Activated naive CD8-positive, alpha-beta T cell treated with anti-CD3 and anti-CD28 coated beads, Interleukin-2, amount 50 U/mL, for 24 hours (primary cell): ENCODE data around the gene CACNA1F.
"Not testable (repeated sequence)": the region's sequence is repeated elsewhere in the genome, so short reads cannot be mapped to it uniquely, and the experiment has no call there.

Experiments
- ATAC-seq: fragments of 150-1000 bp; cut with Tn5 transposase; one replicate; pipeline ENCODE4 v1.10.0; 2021
- DNase-seq: peaks from one replicate; pipeline ENCODE4 v3.0.0; 2021
- H3K27ac Mint-ChIP-seq: one replicate; pipeline ENCODE4 v1.8.0; 2021; ENCODE audit warnings: mild to moderate bottlenecking, mixed read lengths
- H3K27me3 Mint-ChIP-seq: one replicate; pipeline ENCODE4 v1.8.0; 2021; ENCODE audit warnings: mixed read lengths
- H3K36me3 Mint-ChIP-seq: one replicate; pipeline ENCODE4 v1.8.0; 2021; ENCODE audit warnings: low read depth, mixed read lengths
- H3K4me1 Mint-ChIP-seq: one replicate; pipeline ENCODE4 v1.8.0; 2021; ENCODE audit warnings: mixed read lengths
- H3K4me3 Mint-ChIP-seq: one replicate; pipeline ENCODE4 v1.8.0; 2021; ENCODE audit warnings: mild to moderate bottlenecking, moderate library complexity, mixed read lengths
- H3K9me3 Mint-ChIP-seq: one replicate; pipeline ENCODE4 v1.8.0; 2021; ENCODE audit warnings: mixed read lengths

The CACNA1F gene

DNA sequence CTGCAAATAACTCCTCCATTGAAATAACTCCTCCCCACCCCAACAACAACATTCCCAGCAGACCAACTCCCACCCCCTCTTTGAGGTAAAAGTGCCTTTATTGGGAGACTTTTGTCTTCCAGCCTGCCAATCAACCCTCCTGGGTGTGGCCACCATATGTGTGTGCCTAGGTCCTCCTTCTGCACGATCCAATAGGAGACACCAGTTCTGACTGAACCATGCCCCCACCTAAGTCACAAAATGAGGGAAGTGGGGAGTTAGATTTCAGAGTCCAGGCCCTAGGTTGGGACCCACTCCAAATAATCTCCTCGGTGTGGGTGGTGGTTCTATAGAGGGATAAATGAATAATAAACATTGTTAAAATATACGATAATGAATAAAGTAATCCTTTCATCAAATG, 58.4 kb downstream of the CACNA1F start:
- DNase-seq = no peak
- ATAC-seq = no peak
- H3K9me3 Mint-ChIP-seq = no peaks in the 10 kb centered on the region
- H3K27me3 Mint-ChIP-seq = no peaks in the 10 kb centered on the region
- no peak overlapping the region for H3K27ac Mint-ChIP-seq
- peaks cover 27% of the 10 kb centered on the region for H3K4me1 Mint-ChIP-seq
- H3K36me3 Mint-ChIP-seq = peaks cover 24% of the 10 kb centered on the region
- peak overlapping the region; percentile 40 for H3K4me3 Mint-ChIP-seq

DNA sequence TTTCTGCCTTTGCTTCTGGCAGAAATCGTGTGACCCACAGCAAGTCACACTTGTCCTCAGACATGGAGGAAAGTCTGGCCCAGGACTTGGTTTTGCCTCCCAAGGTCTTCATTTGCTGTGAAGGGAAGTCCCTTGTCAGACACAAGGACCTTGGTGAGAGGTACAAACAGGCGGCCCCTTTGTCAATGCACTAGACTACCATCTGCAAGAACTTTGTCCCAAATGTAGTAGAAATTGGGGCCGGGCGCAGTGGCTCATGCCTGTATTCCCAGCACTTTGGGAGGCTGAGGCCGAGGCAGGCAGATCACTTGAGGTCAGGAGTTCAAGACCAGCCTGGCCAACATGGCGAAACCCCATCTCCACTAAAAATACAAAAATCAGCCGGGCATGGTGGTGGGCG, 59.6 kb downstream of the CACNA1F start:
- DNase-seq, ATAC-seq, H3K9me3 Mint-ChIP-seq, H3K27me3 Mint-ChIP-seq: not testable (repeated sequence)
- peak overlapping the region; percentile 76 for H3K27ac Mint-ChIP-seq
- peaks cover 20% of the 10 kb centered on the region for H3K36me3 Mint-ChIP-seq
- peaks cover 32% of the 10 kb centered on the region for H3K4me1 Mint-ChIP-seq
- H3K4me3 Mint-ChIP-seq = peak overlapping the region; percentile 88

DNA sequence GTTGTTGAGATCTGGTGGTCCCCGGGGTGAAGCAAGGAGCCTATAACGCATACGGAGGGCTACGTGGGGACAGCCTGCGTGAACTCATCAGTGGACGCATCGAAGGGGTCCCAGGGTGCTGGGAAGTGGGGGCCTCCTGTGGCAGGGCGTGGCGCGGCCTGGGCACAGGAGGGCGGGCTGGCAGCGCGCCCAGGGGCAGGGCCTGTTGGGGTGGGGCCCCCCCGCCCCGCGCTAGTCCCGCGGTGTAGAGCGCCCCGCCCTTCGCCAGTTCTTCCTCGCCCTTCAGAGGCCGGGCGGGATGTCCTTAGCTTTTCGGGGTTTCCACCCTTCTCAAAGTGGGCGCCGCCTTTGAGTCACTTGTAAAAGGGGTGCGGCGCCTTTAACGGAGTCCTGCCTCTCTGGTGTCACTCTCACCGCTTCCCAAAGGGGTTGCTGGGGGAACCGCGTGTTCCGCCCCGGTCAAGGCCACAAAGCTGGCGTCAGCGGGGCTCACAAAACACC, 60.8 kb downstream of the CACNA1F start:
- Mint-ChIP-seq H3K4me3 (peak overlapping the region; percentile 88), H3K4me1 (peaks cover 43% of the 10 kb centered on the region), H3K9me3 (no peaks in the 10 kb centered on the region), H3K27me3 (no peaks in the 10 kb centered on the region), H3K36me3 (peaks cover 20% of the 10 kb centered on the region), H3K27ac (peak overlapping the region; percentile 89)
- DNase-seq (peak; percentile 79), ATAC-seq (peak; percentile 79)

DNA sequence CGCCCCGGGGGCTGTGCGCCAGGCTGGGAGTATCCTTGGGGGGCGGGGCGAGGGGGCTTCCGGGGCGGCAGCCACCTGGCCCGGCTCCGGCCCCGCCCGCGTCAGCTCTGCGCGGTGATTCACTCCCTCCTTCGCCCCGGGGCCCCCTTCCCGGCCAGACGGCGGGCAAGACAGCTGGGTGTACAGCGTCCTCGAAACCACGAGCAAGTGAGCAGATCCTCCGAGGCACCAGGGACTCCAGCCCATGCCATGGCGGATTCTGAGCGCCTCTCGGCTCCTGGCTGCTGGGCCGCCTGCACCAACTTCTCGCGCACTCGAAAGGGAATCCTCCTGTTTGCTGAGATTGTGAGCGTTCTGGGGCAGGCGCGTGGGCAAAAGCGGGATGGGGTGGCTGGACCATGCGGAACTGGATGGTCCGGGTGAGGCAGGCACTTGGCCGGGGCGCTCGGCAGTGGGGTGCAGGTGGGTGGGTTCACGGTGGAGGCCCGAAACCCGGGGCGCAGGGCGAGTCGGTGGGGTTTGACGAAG, 61.3 kb downstream of the CACNA1F start, which contains the start of gene PLP2:
Gene PLP2 (plus strand): TSS at position 147 of the 528 bp plus-strand sequence. CDS start 103 bp downstream, at position 250.
- no peaks in the 10 kb centered on the region for H3K9me3 Mint-ChIP-seq
- DNase-seq = peak; percentile 79
- peaks cover 48% of the 10 kb centered on the region for H3K4me1 Mint-ChIP-seq
- peak; percentile 70 for ATAC-seq
- H3K27me3 Mint-ChIP-seq = no peaks in the 10 kb centered on the region
- peak within 1 kb of the TSS; percentile 89 for H3K27ac Mint-ChIP-seq
- H3K36me3 Mint-ChIP-seq = peaks cover 20% of the 10 kb centered on the region
- H3K4me3 Mint-ChIP-seq = peak within 1 kb of the TSS; percentile 88

DNA sequence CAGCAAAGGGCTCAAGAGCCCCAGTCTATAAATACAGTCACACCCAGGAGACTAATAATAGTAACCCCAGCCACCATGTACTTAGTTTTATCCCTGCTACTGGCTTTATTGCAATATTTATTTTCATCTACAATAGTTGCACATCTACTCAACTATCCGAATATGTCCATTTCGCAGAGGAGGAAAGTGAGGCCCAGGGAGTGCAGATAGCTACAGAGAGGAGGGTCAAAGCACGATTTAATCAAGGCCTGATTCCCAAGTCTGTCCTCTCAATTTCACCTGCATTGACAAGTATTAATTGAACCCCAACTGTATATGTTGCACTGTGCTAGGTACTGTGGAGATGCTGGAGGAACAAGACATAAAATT, 65.4 kb downstream of the CACNA1F start:
- H3K9me3 Mint-ChIP-seq = no peaks in the 10 kb centered on the region
- H3K4me3 Mint-ChIP-seq = peak overlapping the region; percentile 84
- no peaks in the 10 kb centered on the region for H3K27me3 Mint-ChIP-seq
- no peak for ATAC-seq
- peak overlapping the region; percentile 93 for H3K27ac Mint-ChIP-seq
- peaks cover 43% of the 10 kb centered on the region for H3K4me1 Mint-ChIP-seq
- DNase-seq = no peak
- peaks cover 2% of the 10 kb centered on the region for H3K36me3 Mint-ChIP-seq

DNA sequence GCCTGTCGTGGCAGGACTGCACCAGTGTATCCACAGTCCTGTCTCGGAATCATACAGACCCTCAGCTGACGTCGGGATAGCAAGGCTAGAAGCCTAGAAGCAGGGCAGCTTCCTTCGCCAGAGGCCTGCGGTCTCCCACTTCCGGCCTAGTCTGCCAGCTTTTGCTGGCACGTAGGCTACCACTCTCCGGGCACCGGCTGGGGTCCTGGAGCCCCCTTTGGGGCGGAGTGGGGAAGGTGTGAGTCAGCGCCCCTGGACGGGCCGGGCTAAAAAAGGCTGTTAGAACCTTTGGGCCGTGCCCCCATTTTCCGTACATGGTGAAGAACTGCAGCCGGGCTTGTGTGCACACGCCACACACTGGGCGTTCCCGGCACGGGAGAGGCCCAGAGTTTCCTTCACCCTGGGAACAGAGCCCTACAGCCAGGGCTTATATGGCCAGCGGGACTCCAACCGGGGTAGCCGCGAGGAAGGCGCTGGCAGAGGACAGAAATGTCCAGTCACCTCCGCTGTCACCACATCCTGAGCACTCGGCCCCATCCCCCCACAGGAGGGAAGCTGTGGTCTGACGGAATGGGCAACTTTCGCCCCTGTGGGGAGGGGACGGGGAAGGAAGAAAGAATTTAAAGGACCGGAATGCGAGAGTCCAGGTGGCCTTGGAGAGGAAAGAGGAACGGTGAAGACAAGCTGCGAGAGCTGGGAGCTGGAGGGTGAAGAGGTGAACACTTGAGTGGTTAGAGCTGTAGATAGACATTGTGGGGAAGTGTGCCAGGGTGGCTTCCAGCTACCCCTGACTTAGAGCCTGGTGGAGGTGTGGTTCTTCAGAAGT, 66.0 kb downstream of the CACNA1F start:
- Mint-ChIP-seq H3K27ac (peak overlapping the region; percentile 93), H3K4me3 (peak overlapping the region; percentile 84), H3K4me1 (peaks cover 41% of the 10 kb centered on the region), H3K27me3 (no peaks in the 10 kb centered on the region), H3K36me3 (no peaks in the 10 kb centered on the region), H3K9me3 (no peaks in the 10 kb centered on the region)
- peak; percentile 74 for DNase-seq
- ATAC-seq = peak; percentile 57

DNA sequence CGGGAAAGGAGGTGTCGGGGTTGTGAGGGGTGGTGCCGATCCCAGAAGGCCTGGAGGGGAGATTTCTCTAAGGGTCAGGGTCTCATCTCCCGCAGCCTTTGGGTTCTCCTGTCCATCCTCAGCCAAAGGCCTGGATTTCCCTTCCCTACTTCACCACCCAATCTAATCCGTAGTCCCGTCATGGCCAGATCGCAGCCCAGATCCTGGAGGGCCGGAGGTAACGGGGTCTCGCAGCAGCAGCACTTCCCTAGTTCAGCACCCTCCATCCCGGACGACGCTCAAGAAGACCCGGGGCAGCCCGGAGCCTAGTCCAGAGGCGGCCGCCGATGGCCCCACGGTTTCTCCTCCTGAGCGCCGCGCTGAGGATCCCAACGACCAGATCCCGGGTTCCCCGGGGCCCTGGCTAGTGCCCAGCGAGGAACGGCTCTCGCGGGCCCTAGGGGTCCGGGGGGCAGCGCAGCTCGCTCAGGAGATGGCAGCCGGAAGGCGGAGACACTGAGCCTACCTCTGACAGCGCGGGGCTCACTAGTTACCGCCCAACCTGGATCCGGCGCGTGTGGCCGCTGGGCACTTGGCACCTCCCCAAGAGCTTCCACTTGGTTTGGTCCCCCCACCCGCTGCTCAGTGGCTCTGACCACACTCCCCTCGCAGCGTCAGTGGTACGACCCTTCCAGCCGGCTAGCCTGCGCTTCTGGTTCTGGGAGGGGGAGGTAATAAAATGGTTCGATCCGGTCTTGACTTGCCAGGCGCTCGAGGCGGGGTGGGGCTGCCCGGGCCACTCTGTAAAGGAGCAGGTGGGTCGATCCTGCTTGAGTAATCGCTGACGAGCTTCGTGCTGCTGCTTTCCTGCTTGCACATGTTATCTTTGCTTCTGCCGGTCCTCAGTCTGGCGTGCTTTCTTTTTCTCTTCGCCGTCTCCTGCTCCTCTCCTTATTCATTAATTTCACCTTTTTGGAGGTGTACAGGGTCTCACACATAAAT, 66.9 kb downstream of the CACNA1F start:
- Mint-ChIP-seq H3K36me3 (no peaks in the 10 kb centered on the region), H3K27ac (peak overlapping the region; percentile 93), H3K4me3 (peak overlapping the region; percentile 84), H3K4me1 (peaks cover 39% of the 10 kb centered on the region), H3K27me3 (no peaks in the 10 kb centered on the region), H3K9me3 (no peaks in the 10 kb centered on the region)
- peak; percentile 58 for ATAC-seq
- DNase-seq = peak; percentile 72

DNA sequence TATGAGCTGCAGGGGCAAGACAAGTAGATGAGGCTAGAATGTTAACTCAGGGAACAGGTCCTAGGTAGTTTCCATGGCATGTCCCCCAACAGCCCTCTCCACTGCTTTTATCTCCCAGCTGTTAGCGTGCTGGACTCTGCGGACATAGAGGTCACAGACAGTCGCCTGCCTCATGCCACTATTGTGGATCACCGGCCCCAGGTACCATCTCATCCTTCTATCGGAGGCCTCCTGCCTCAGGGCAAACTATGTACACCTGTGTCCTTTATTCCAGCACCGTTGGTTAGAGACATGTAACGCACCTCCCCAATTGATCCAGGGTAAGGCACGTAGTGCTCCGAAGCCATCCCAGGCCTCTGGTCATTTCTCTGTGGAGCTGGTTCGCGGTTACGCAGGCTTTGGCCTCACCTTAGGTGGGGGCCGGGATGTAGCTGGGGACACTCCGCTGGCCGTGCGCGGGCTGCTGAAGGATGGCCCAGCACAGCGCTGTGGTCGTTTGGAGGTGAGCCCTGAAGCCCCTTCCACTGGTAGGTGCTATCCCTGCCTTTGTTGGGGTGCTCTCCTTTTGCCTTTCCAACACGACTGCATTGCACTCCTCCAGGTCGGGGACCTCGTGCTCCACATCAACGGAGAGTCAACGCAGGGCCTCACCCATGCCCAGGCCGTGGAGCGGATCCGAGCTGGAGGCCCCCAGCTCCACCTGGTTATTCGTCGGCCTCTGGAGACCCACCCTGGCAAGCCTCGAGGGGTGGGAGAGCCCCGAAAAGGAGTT, 68.4 kb downstream of the CACNA1F start:
- Mint-ChIP-seq H3K4me1 (peaks cover 39% of the 10 kb centered on the region), H3K27me3 (no peaks in the 10 kb centered on the region), H3K4me3 (peak overlapping the region; percentile 74), H3K9me3 (no peaks in the 10 kb centered on the region), H3K36me3 (no peaks in the 10 kb centered on the region), H3K27ac (peak overlapping the region; percentile 90)
- no peak for ATAC-seq
- no peak for DNase-seq

DNA sequence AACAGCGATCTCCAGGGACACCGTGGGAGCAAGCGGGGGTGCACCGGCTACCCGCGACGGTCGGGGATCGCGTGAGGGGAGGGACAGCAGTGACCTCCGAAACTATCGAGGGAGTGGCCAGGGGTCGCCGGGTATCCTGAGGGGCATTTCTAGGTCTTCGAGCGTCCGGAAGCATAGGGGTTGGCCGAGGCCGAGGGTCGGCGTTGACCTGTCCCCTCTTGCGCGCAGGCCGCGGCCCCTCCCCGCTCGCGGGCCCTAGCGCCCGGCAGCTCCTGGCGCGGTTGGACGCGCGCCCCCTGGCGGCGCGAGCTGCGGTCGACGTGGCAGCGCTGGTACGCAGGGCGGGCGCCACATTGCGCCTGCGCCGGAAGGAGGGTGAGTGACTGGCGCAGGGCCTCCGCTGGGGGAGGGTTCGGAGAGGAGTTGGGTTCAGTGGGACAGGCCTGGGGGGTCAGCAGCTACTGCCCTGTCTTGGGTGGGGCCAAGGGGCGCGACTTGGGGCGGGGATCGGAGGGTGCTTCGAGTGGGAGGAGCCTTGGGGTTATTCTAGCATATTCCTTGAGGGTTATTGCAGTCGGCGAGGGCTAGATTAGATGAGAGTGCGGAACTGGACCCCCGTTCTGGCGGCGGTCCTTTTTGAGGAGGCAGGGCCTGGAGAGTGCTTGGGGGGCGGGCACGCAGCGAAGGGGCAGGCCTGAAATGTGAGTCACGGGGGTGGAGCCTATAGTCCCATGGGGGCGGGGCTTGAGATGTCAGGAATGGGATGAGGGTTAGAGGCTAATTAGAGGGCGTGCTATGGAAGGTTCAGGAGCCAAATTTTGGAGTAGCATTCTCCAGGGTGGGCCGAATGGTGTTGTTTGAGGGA, 69.4 kb downstream of the CACNA1F start:
- Mint-ChIP-seq H3K27ac (peak overlapping the region; percentile 90), H3K9me3 (no peaks in the 10 kb centered on the region), H3K4me3 (peak overlapping the region; percentile 74), H3K4me1 (peaks cover 34% of the 10 kb centered on the region), H3K36me3 (no peaks in the 10 kb centered on the region), H3K27me3 (no peaks in the 10 kb centered on the region)
- ATAC-seq (peak; percentile 53), DNase-seq (peak; percentile 79)

DNA sequence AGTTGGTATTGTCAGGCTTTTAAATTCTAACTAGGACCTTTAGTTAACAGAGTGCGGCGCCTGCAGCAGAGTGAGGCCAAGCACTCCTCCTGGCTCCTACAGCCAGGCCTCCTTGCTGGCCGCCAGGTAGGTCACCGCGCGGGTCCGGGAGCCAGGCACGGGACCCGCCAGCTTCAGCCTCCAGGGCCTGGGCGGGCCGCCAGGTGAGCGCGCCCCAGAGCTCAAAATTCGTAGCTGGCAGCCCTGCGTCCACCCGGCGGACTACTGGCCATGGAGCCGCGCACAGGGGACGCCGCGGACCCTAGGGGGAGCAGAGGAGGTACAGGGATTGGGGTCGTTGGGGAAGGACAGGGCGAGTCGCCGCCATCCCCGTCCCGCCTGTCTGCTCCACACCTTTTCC, 70.5 kb downstream of the CACNA1F start, which contains the start of gene MAGIX:
Gene MAGIX (plus strand): TSS at position 139 of the 400 bp plus-strand sequence. CDS start 132 bp downstream, at position 271.
- DNase-seq (no peak), ATAC-seq (no peak)
- Mint-ChIP-seq H3K27ac (peak within 1 kb of the TSS; percentile 69), H3K27me3 (no peaks in the 10 kb centered on the region), H3K4me3 (peak within 1 kb of the TSS; percentile 74), H3K4me1 (peaks cover 25% of the 10 kb centered on the region), H3K36me3 (no peaks in the 10 kb centered on the region), H3K9me3 (no peaks in the 10 kb centered on the region)

DNA sequence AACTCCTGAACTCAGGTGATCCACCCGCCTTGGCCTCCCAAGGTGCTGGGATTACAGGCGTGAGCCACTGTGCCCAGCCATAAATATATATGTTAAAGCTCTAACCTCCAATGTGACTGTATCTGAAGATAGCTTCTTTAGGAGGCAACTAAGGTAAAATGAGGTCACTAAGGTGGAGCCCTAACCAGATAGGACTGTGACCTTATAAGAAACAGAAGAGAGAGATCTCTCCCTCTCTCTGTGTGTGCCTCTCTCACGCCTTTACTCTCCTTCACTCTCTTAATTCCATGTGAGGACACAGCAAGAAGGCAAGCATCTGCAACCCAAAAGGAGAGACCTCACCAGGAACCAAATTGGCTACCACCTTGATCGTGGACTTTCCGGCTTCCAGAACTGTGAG, 71.5 kb downstream of the CACNA1F start:
- ATAC-seq (no peak), DNase-seq (no peak)
- H3K9me3 Mint-ChIP-seq = no peaks in the 10 kb centered on the region
- H3K4me1 Mint-ChIP-seq = peaks cover 16% of the 10 kb centered on the region
- no peaks in the 10 kb centered on the region for H3K27me3 Mint-ChIP-seq
- H3K36me3 Mint-ChIP-seq = no peaks in the 10 kb centered on the region
- H3K27ac Mint-ChIP-seq = no peak overlapping the region
- H3K4me3 Mint-ChIP-seq = no peak overlapping the region

DNA sequence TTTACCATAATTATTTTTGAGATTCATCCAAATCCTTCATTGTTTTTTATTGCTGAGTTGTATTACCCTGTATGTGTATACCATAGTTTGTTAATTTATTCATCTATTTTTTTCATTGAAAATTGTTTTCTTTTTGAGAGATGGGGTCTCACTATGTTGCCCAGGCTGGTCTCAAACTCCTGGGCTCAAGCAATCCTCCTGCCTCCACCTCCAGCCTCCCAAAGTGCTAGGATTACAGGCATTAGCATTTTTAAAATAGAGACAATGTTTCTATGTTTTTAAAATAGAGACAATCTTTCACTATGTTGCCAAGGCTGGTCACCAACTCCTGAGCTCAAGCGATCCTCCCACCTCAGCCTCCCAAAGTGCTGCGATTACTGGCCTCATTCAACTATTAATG, 72.2 kb downstream of the CACNA1F start:
- Mint-ChIP-seq H3K4me1 (peaks cover 18% of the 10 kb centered on the region), H3K9me3 (no peaks in the 10 kb centered on the region), H3K36me3 (no peaks in the 10 kb centered on the region), H3K4me3 (no peak overlapping the region), H3K27me3 (no peaks in the 10 kb centered on the region), H3K27ac (no peak overlapping the region)
- ATAC-seq (no peak), DNase-seq (no peak)

DNA sequence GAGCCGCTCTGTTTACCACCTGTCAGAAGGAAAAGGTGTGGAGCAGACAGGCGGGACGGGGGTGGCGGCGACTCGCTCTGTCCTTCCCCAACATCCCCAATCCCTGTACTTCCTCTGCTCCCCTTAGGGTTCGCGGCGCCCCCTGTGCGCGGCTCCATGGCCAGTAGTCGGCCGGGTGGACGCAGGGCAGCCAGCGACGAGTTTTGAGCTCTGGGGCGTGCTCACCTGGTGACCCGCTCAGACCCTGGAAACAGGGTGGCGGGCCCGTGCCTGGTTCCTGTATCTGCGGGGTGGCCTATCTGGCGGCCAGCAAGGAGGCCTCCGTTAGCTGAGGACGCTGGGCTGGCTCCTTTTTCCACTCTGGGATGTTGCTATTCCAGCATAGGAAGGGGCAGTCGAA, 75.9 kb downstream of the CACNA1F start:
- no peak for ATAC-seq
- Mint-ChIP-seq H3K27ac (no peak overlapping the region), H3K27me3 (no peaks in the 10 kb centered on the region), H3K36me3 (no peaks in the 10 kb centered on the region), H3K9me3 (no peaks in the 10 kb centered on the region), H3K4me1 (peaks cover 18% of the 10 kb centered on the region), H3K4me3 (no peak overlapping the region)
- no peak for DNase-seq
